ENCODE measurements around the gene CXCL3. TPM values are rescaled to one million over a fixed set of nuclear protein-coding genes. Genes with fewer than 3 reads are reported as not detected.

Gene CXCL3
- total and polyA plus RNA-seq, 2 experiments from 2014 or later: 3.6 to 19.5 TPM

- no peaks in the 10 kb centered on the region for H3K27me3 Mint-ChIP-seq (ENCODE audit: insufficient read depth, low read depth, poor library complexity)
- TF ChIP-seq CREB1 (CRISPR knock-in tag; IDR thresholded peaks at IDR 0.05; ENCODE audit: low read depth) (no peak), POLR2AphosphoS5 (IDR thresholded peaks at IDR 0.05; ENCODE audit: low read depth) (no peak), REST (IDR thresholded peaks at IDR 0.05; ENCODE audit: unreplicated experiment) (no peak), JUNB (IDR thresholded peaks at IDR 0.05; ENCODE audit: unreplicated experiment) (no peak), ZNF114 (CRISPR knock-in tag; IDR thresholded peaks at IDR 0.05) (no peak), NANOG (IDR thresholded peaks at IDR 0.05; ENCODE audit: borderline replicate concordance) (no peak), ZNF462 (CRISPR knock-in tag; IDR thresholded peaks at IDR 0.05) (no peak), EZH2phosphoT487 (IDR thresholded peaks at IDR 0.05; ENCODE audit: unreplicated experiment) (no peak)
- TF ChIP-seq, protein P1, sequence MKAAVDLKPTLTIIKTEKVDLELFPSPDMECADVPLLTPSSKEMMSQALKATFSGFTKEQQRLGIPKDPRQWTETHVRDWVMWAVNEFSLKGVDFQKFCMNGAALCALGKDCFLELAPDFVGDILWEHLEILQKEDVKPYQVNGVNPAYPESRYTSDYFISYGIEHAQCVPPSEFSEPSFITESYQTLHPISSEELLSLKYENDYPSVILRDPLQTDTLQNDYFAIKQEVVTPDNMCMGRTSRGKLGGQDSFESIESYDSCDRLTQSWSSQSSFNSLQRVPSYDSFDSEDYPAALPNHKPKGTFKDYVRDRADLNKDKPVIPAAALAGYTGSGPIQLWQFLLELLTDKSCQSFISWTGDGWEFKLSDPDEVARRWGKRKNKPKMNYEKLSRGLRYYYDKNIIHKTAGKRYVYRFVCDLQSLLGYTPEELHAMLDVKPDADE (IDR thresholded peaks at IDR 0.05): no peak
- Histone ChIP-seq H3K27me3 (ENCODE audit: insufficient read depth) (no peaks in the 10 kb centered on the region), H3K9me2 (ENCODE audit: insufficient read depth) (no peaks in the 10 kb centered on the region), H4K20me1 (replicated peaks; ENCODE audit: insufficient read depth) (no peaks in the 10 kb centered on the region), H3F3A (replicated peaks; ENCODE audit: low read depth) (no peaks in the 10 kb centered on the region), H3K36me3 (ENCODE audit: insufficient read depth) (peaks cover 25% of the 10 kb centered on the region), H3K4me1 (ENCODE audit: insufficient read depth) (no peaks in the 10 kb centered on the region), H3K4me2 (no peak overlapping the region), H3K27ac (ENCODE audit: low read depth) (no peak overlapping the region), H2AFZ (no peak overlapping the region), H3K79me2 (replicated peaks; ENCODE audit: insufficient read depth) (no peaks in the 10 kb centered on the region), H3K4me3 (no peak overlapping the region)
- H3K27ac Mint-ChIP-seq: no peak overlapping the region
- no peaks in the 10 kb centered on the region; the same call in 2 of the 3 replicates for H3K4me1 Mint-ChIP-seq
- H3K36me3 Mint-ChIP-seq (ENCODE audit: low read depth): peaks cover 10% of the 10 kb centered on the region; the same call in 2 of the 3 replicates
- H3K4me3 Mint-ChIP-seq: no peak overlapping the region
- DNase-seq (ENCODE audit: low spot score) (no peak), ATAC-seq (no peak)
- H3K9me3 Mint-ChIP-seq: peaks cover 22% of the 10 kb centered on the region
Observed at GRCh38 chr4:74072739-74073138, 34.2 kb upstream of the CXCL3 start.

Measured in GM23338 (cell line).